HCT116 (cell line): Measurements from ENCODE around the gene MEGF8.

Experiments used
- EGR1 ChIP-seq: IDR thresholded peaks from 2 replicates; pipeline ENCODE4 v1.6.1; 2012; ENCODE audit warnings: low read depth
- ELF1 ChIP-seq: IDR thresholded peaks from 2 replicates; pipeline ENCODE4 v1.6.1; 2012; ENCODE audit warnings: low read depth, borderline replicate concordance
- EZH2 ChIP-seq: fragments of 200-600 bp; sonication (generic); IDR thresholded peaks from 2 replicates; pipeline ENCODE4 v1.6.1; 2017; ENCODE audit warnings: antibody characterized with exemption, mixed run types
- EZH2phosphoT487 ChIP-seq: fragments of 200-600 bp; IDR thresholded peaks from 2 replicates; pipeline ENCODE4 v1.6.1; 2018; ENCODE audit warnings: antibody characterized with exemption, borderline replicate concordance
- JUND ChIP-seq: IDR thresholded peaks from 2 replicates; pipeline ENCODE4 v1.6.1; 2012
- POLR2A ChIP-seq: IDR thresholded peaks from 2 replicates; pipeline ENCODE4 v1.7.0; 2011; ENCODE audit warnings: borderline replicate concordance; ENCODE audit not compliant: insufficient read depth, insufficient read length; ENCODE audit errors: extremely low read depth
- POLR2AphosphoS5 ChIP-seq: IDR thresholded peaks from 2 replicates; pipeline ENCODE4 v1.6.1; 2011; ENCODE audit warnings: mild to moderate bottlenecking, low read depth, low read length, moderate library complexity
- RAD21 ChIP-seq: IDR thresholded peaks from 2 replicates; pipeline ENCODE4 v1.6.1; 2012; ENCODE audit warnings: low read depth, mild to moderate bottlenecking
- REST ChIP-seq: IDR thresholded peaks from 2 replicates; pipeline ENCODE4 v1.6.1; 2012; ENCODE audit warnings: low read depth
- TF ChIP-seq, protein P1 (sequence below), 3 experiments: fragments of 200-600 bp in 1 of 3; sonication (generic) in 1 of 3; IDR thresholded peaks in 2 of 3; conservative IDR thresholded peaks in 1 of 3; 2 replicates each; pipeline ENCODE4 v1.5.1; 2012 to 2017; ENCODE audit warnings: low read depth in 2 of 3, low read length in 2 of 3, antibody characterized with exemption in 1 of 3, borderline replicate concordance in 1 of 3, control low read depth in 1 of 3, mild to moderate bottlenecking in 1 of 3, mixed read lengths in 1 of 3, mixed run types in 1 of 3, moderate library complexity in 1 of 3; ENCODE audit not compliant: insufficient read depth in 1 of 3
- TF ChIP-seq, protein P2 (sequence below): IDR thresholded peaks from 2 replicates; pipeline ENCODE4 v1.6.1; 2012

GRCh38 chr19:42303101-42303464, 22.4 kb upstream of the MEGF8 start:
- TF ChIP-seq, protein P1, sequence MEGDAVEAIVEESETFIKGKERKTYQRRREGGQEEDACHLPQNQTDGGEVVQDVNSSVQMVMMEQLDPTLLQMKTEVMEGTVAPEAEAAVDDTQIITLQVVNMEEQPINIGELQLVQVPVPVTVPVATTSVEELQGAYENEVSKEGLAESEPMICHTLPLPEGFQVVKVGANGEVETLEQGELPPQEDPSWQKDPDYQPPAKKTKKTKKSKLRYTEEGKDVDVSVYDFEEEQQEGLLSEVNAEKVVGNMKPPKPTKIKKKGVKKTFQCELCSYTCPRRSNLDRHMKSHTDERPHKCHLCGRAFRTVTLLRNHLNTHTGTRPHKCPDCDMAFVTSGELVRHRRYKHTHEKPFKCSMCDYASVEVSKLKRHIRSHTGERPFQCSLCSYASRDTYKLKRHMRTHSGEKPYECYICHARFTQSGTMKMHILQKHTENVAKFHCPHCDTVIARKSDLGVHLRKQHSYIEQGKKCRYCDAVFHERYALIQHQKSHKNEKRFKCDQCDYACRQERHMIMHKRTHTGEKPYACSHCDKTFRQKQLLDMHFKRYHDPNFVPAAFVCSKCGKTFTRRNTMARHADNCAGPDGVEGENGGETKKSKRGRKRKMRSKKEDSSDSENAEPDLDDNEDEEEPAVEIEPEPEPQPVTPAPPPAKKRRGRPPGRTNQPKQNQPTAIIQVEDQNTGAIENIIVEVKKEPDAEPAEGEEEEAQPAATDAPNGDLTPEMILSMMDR (IDR thresholded peaks at IDR 0.05 in 2 of 3, conservative IDR thresholded peaks at IDR 0.05 in 1 of 3; ENCODE audit: borderline replicate concordance in 1 of 3, insufficient read depth in 1 of 3, low read depth in 2 of 3, low read length in 2 of 3), result no peak
- TF ChIP-seq EZH2phosphoT487 (no peak), RAD21 (no peak), REST (no peak), POLR2A (no peak), JUND (no peak), POLR2AphosphoS5 (no peak), EZH2 (no peak), ELF1 (no peak), EGR1 (no peak)
- TF ChIP-seq, protein P2, sequence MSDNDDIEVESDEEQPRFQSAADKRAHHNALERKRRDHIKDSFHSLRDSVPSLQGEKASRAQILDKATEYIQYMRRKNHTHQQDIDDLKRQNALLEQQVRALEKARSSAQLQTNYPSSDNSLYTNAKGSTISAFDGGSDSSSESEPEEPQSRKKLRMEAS, result no peak
